IMR-90 (cell line): ENCODE data around the gene LAMA5. TPM values are rescaled to one million over a fixed set of nuclear protein-coding genes. Genes with fewer than 3 reads are reported as not detected.

ENCODE experiments used
- ATAC-seq: fragments of 200-7000 bp; cut with Tn5 transposase; 2 replicates; pipeline ENCODE4 v1.9.1; 2020; ENCODE audit warnings: low read depth, mild to moderate bottlenecking, moderate library complexity
- BruUV-seq: library from RNA; stranded (reverse); fragments of 400-500 nt; replicated peaks from 2 replicates; lab custom pipeline; 2021; lab: Mats Ljungman, UMichigan
- CTCF ChIA-PET: fragments of 300-600 bp; formaldehyde crosslinking; extraction: SDS; loops from one replicate; lab custom pipeline; 2021; ENCODE audit warnings: antibody characterized with exemption; lab: Yijun Ruan, JAX
- POLR2A ChIA-PET: fragments of 300-600 bp; sonication (Branson Sonifier 250); formaldehyde crosslinking; loops from one replicate; lab custom pipeline; 2022; ENCODE audit warnings: antibody characterized with exemption; ENCODE audit not compliant: unreplicated experiment; lab: Charles Lee
- DNase-seq: peaks from one replicate; pipeline ENCODE4 v3.0.0; 2013
- H2AFZ ChIP-seq: replicated peaks from 2 replicates; pipeline ENCODE3; 2013; ENCODE audit warnings: low read length, mild to moderate bottlenecking; ENCODE audit not compliant: poor library complexity
- H2AK5ac ChIP-seq: 2 replicates; pipeline ENCODE4 v1.6.1; 2013; ENCODE audit warnings: low read depth, low read length, inconsistent platforms
- H2AK9ac ChIP-seq: replicated peaks from 2 replicates; pipeline ENCODE3; 2013; ENCODE audit warnings: mild to moderate bottlenecking, low read depth, low read length, moderate library complexity; ENCODE audit not compliant: poor library complexity
- H2BK120ac ChIP-seq: 2 replicates; pipeline ENCODE4 v1.6.1; 2013; ENCODE audit warnings: low read depth, low read length, inconsistent platforms
- H2BK15ac ChIP-seq: 3 replicates; pipeline ENCODE4 v1.6.1; 2013; ENCODE audit warnings: low read depth, low read length, inconsistent platforms
- H2BK20ac ChIP-seq: 2 replicates; pipeline ENCODE4 v1.6.1; 2013; ENCODE audit warnings: low read depth, mild to moderate bottlenecking, inconsistent platforms, low read length, moderate library complexity
- H2BK5ac ChIP-seq: 2 replicates; pipeline ENCODE4 v1.6.1; 2013; ENCODE audit warnings: mild to moderate bottlenecking, low read depth, low read length, inconsistent platforms; ENCODE audit not compliant: poor library complexity, severe bottlenecking
- H3K14ac ChIP-seq: replicated peaks from 2 replicates; pipeline ENCODE4 v1.6.1; 2013; ENCODE audit warnings: low read depth, low read length, inconsistent platforms
- H3K18ac ChIP-seq: 2 replicates; pipeline ENCODE4 v1.6.1; 2013; ENCODE audit warnings: low read depth, low read length, control low read depth
- H3K23ac ChIP-seq: 2 replicates; pipeline ENCODE4 v1.6.1; 2013; ENCODE audit warnings: low read depth, low read length, inconsistent platforms
- H3K27ac ChIP-seq: 2 replicates; pipeline ENCODE4 v1.5.1; 2013; ENCODE audit warnings: mild to moderate bottlenecking, control low read depth, low read length; ENCODE audit not compliant: insufficient read depth
- H3K27me3 ChIP-seq: 2 replicates; pipeline ENCODE4 v1.6.1; 2013; ENCODE audit warnings: low read length; ENCODE audit not compliant: control insufficient read depth, insufficient read depth
- H3K36me3 ChIP-seq: 2 replicates; pipeline ENCODE4 v1.6.1; 2013; ENCODE audit warnings: low read length, mixed read lengths; ENCODE audit not compliant: control insufficient read depth, insufficient read depth
- H3K4ac ChIP-seq: 2 replicates; pipeline ENCODE4 v1.6.1; 2013; ENCODE audit warnings: low read depth, low read length, inconsistent platforms
- H3K4me1 ChIP-seq: 2 replicates; pipeline ENCODE4 v1.6.1; 2013; ENCODE audit warnings: low read length, mixed read lengths; ENCODE audit not compliant: control insufficient read depth, insufficient read depth
- H3K4me2 ChIP-seq: 2 replicates; pipeline ENCODE4 v1.6.1; 2013; ENCODE audit warnings: low read depth, mild to moderate bottlenecking, control low read depth, low read length, moderate library complexity
- H3K4me3 ChIP-seq: 2 replicates; pipeline ENCODE4 v1.5.1; 2013; ENCODE audit warnings: low read depth, mild to moderate bottlenecking, control low read depth, low read length, moderate library complexity; ENCODE audit not compliant: insufficient read depth
- H3K56ac ChIP-seq: 2 replicates; pipeline ENCODE4 v1.6.1; 2013; ENCODE audit warnings: low read length, inconsistent platforms; ENCODE audit not compliant: insufficient read depth; ENCODE audit errors: extremely low read depth
- H3K79me1 ChIP-seq, 2 experiments: 2 replicates each; pipeline ENCODE4 v1.6.1; 2013; ENCODE audit warnings: low read length in 2 of 2, inconsistent platforms in 1 of 2, low read depth in 1 of 2
- H3K9ac ChIP-seq: 2 replicates; pipeline ENCODE4 v1.6.1; 2013; ENCODE audit warnings: low read depth, low read length, control low read depth
- H3K9me1 ChIP-seq: 2 replicates; pipeline ENCODE4 v1.6.1; 2013; ENCODE audit warnings: low read length, inconsistent platforms; ENCODE audit not compliant: insufficient read depth
- H3K9me3 ChIP-seq: 2 replicates; pipeline ENCODE4 v1.6.1; 2013; ENCODE audit warnings: low read length; ENCODE audit not compliant: control insufficient read depth, insufficient read depth
- H4K20me1 ChIP-seq: 2 replicates; pipeline ENCODE4 v1.6.1; 2013; ENCODE audit warnings: low read length, inconsistent platforms; ENCODE audit not compliant: insufficient read depth
- H4K5ac ChIP-seq: 2 replicates; pipeline ENCODE4 v1.6.1; 2013; ENCODE audit warnings: mild to moderate bottlenecking, low read depth, low read length, control low read depth
- H4K8ac ChIP-seq, 2 experiments: 2 replicates each; pipeline ENCODE4 v1.6.1; 2013; ENCODE audit warnings: low read depth in 2 of 2, low read length in 2 of 2, control low read depth in 1 of 2, inconsistent platforms in 1 of 2
- H4K91ac ChIP-seq: 2 replicates; pipeline ENCODE4 v1.6.1; 2013; ENCODE audit warnings: low read depth, low read length, inconsistent platforms; ENCODE audit not compliant: insufficient read depth
- BHLHE40 ChIP-seq: fragments of 150-350 bp; IDR thresholded peaks from 2 replicates; pipeline ENCODE4 v1.6.1; 2016; ENCODE audit warnings: mild to moderate bottlenecking, low read depth, low read length
- CEBPB ChIP-seq: IDR thresholded peaks from 2 replicates; pipeline ENCODE4 v1.6.1; 2012; ENCODE audit warnings: low read depth, low read length, improper control_type of control experiment
- CHD1 ChIP-seq: IDR thresholded peaks from 2 replicates; pipeline ENCODE4 v1.6.1; 2012; ENCODE audit warnings: low read depth, low read length, improper control_type of control experiment
- ELK1 ChIP-seq: fragments of 150-350 bp; IDR thresholded peaks from 2 replicates; pipeline ENCODE4 v1.6.1; 2016; ENCODE audit warnings: low read depth, mild to moderate bottlenecking, low read length, moderate library complexity, borderline replicate concordance
- FOS ChIP-seq: fragments of 150-350 bp; IDR thresholded peaks from 2 replicates; pipeline ENCODE4 v1.6.1; 2016; ENCODE audit warnings: low read depth, low read length
- MAFK ChIP-seq: IDR thresholded peaks from 2 replicates; pipeline ENCODE4 v1.6.1; 2012; ENCODE audit warnings: low read depth, low read length, improper control_type of control experiment
- MAZ ChIP-seq: IDR thresholded peaks from 2 replicates; pipeline ENCODE4 v1.6.1; 2012; ENCODE audit warnings: low read depth, mild to moderate bottlenecking, low read length, improper control_type of control experiment, moderate library complexity, borderline replicate concordance
- MXI1 ChIP-seq: IDR thresholded peaks from 2 replicates; pipeline ENCODE4 v1.6.1; 2012; ENCODE audit warnings: low read depth, mild to moderate bottlenecking, low read length, moderate library complexity, borderline replicate concordance
- NFE2L2 ChIP-seq: fragments of 150-350 bp; IDR thresholded peaks from 2 replicates; pipeline ENCODE4 v1.6.1; 2016; ENCODE audit warnings: low read depth, mild to moderate bottlenecking, low read length
- POLR2A ChIP-seq: IDR thresholded peaks from 2 replicates; pipeline ENCODE4 v1.6.1; 2012; ENCODE audit warnings: mild to moderate bottlenecking, low read depth, low read length
- RAD21 ChIP-seq: IDR thresholded peaks from 2 replicates; pipeline ENCODE4 v1.6.1; 2012; ENCODE audit warnings: low read length, improper control_type of control experiment
- RCOR1 ChIP-seq: IDR thresholded peaks from 2 replicates; pipeline ENCODE4 v1.6.1; 2012; ENCODE audit warnings: mild to moderate bottlenecking, low read length, improper control_type of control experiment; ENCODE audit not compliant: insufficient replicate concordance
- RFX5 ChIP-seq: IDR thresholded peaks from 2 replicates; pipeline ENCODE4 v1.8.0; 2012; ENCODE audit warnings: low read depth, mild to moderate bottlenecking, low read length, moderate library complexity
- SMC3 ChIP-seq: fragments of 150-350 bp; IDR thresholded peaks from 2 replicates; pipeline ENCODE4 v1.6.1; 2016; ENCODE audit warnings: low read depth, mild to moderate bottlenecking, antibody characterized with exemption, low read length, moderate library complexity
- WGBS, 2 experiments: methylation state at CpG; one replicate each; pipeline versions ENCODE4 v1.1.5 to v1.1.7; 2013; ENCODE audit warnings: missing lambda C conversion rate in 2 of 2; ENCODE audit not compliant: insufficient read length in 1 of 2; ENCODE audit errors: extremely low coverage in 2 of 2; 5-methylcytosine and 5-hydroxymethylcytosine counted together
- dilution Hi-C: fragments of 300-500 bp; cut with HindIII; formaldehyde crosslinking; loops from one replicate; pipeline ENCODE4 v1.14.3; 2018; ENCODE audit warnings: low sequenced_read_pairs; ENCODE audit not compliant: unreplicated experiment
- in situ Hi-C: fragments of 300-500 bp; cut with MboI; formaldehyde crosslinking; loops from 3 replicates; pipeline ENCODE4 v1.14.3; 2019; ENCODE audit warnings: low sequenced_read_pairs, inconsistent platforms, mixed read lengths
- intact Hi-C: fragments of 100-400 bp; cut with micrococcal nuclease; formaldehyde crosslinking; loops from 2 replicates; pipeline ENCODE4 v1.10.0; 2022
- polyA plus RNA-seq, 3 experiments: library from polyadenylated mRNA; depleted of rRNA; stranded (reverse); fragments of >200 nt; gene quantifications; 2 replicates each; pipeline ENCODE4 v1.2.3, GENCODE V29; 2012; ENCODE audit warnings: low replicate concordance in 1 of 3
- total RNA-seq: library from RNA; depleted of rRNA; stranded (reverse); fragments of >200 nt; gene quantifications from 2 replicates; pipeline ENCODE4 v1.2.3, GENCODE V29; 2012
- TF ChIP-seq, protein P1 (sequence below): conservative IDR thresholded peaks from 2 replicates; pipeline ENCODE4 v1.5.1; 2012; ENCODE audit warnings: mild to moderate bottlenecking, low read depth, low read length, improper control_type of control experiment
- TF ChIP-seq, protein P2 (sequence below): fragments of 150-350 bp; IDR thresholded peaks from 2 replicates; pipeline ENCODE4 v1.6.1; 2017; ENCODE audit warnings: mild to moderate bottlenecking, antibody characterized with exemption, low read length, low read depth

The LAMA5 gene
- total and polyA plus RNA-seq, 2 of the 4 experiments (the other 2 are of a cell fraction) = 0.90 to 7.3 TPM

DNA sequence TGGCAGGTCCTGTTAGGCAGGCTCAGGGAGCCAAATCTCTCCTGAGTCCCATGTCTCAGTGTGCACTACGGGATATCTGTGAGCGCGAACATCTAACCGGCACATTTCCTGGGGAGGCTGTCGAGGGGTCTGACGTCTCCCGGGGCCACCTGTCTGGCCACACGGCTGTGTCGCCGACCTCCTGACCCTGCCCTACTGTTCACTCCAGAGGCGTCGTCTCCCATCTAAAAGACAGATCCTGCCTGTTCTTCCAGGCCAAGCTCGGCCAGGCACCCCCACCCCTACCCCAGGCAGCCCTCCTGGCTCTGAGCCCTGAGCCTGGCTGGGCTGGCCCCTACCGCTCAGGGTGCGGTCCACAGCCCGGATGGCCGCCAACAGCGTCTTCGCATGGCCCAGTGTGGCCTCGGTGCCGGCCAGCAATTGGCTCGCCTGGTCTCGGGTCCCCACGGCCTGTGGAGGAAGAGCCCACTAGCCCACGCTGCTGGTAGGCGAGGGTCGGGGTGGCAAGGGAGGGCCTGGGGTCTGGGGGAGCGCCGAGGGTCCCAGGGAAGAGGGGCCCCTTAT lies 47.7 kb downstream of the LAMA5 start:
- TF ChIP-seq CHD1 (no peak), NFE2L2 (no peak), MXI1 (no peak), RAD21 (no peak), RCOR1 (no peak), MAZ (no peak), ELK1 (no peak), CEBPB (no peak), MAFK (no peak), SMC3 (no peak), RFX5 (no peak), FOS (no peak), POLR2A (no peak), BHLHE40 (no peak)
- TF ChIP-seq, protein P1, sequence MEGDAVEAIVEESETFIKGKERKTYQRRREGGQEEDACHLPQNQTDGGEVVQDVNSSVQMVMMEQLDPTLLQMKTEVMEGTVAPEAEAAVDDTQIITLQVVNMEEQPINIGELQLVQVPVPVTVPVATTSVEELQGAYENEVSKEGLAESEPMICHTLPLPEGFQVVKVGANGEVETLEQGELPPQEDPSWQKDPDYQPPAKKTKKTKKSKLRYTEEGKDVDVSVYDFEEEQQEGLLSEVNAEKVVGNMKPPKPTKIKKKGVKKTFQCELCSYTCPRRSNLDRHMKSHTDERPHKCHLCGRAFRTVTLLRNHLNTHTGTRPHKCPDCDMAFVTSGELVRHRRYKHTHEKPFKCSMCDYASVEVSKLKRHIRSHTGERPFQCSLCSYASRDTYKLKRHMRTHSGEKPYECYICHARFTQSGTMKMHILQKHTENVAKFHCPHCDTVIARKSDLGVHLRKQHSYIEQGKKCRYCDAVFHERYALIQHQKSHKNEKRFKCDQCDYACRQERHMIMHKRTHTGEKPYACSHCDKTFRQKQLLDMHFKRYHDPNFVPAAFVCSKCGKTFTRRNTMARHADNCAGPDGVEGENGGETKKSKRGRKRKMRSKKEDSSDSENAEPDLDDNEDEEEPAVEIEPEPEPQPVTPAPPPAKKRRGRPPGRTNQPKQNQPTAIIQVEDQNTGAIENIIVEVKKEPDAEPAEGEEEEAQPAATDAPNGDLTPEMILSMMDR = no peak
- TF ChIP-seq, protein P2, sequence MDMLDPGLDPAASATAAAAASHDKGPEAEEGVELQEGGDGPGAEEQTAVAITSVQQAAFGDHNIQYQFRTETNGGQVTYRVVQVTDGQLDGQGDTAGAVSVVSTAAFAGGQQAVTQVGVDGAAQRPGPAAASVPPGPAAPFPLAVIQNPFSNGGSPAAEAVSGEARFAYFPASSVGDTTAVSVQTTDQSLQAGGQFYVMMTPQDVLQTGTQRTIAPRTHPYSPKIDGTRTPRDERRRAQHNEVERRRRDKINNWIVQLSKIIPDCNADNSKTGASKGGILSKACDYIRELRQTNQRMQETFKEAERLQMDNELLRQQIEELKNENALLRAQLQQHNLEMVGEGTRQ = no peak
- no peaks in the 10 kb centered on the region for H4K20me1 ChIP-seq
- no peak overlapping the region for H3K18ac ChIP-seq
- no peak overlapping the region for H3K4me2 ChIP-seq
- 91% methylated on average over 17 of the region's 29 CpGs; no CpG with 5 or more reads in 1 of the 2 experiments for WGBS, 2 experiments
- intact Hi-C loops (no loop called here), in situ Hi-C loops (no loop called here), dilution Hi-C loops (no loop called here)
- H4K5ac ChIP-seq = no peak overlapping the region
- H3K27ac ChIP-seq = no peak overlapping the region
- POLR2A ChIA-PET = no interaction called here
- H2BK5ac ChIP-seq = no peak overlapping the region
- H3K79me1 ChIP-seq = no peaks in the 10 kb centered on the region
- peaks cover 46% of the 10 kb centered on the region; the same call in 1 of the 2 replicates for H3K36me3 ChIP-seq
- H3K4me1 ChIP-seq = no peaks in the 10 kb centered on the region
- H3K9me3 ChIP-seq = no peaks in the 10 kb centered on the region
- no peak overlapping the region for H2BK20ac ChIP-seq
- no peak for DNase-seq
- H3K56ac ChIP-seq = no peak overlapping the region
- no peak overlapping the region for H2AFZ ChIP-seq
- no peak overlapping the region for H4K91ac ChIP-seq
- H3K23ac ChIP-seq = no peak overlapping the region
- no peak overlapping the region for H2AK9ac ChIP-seq
- H3K4me3 ChIP-seq = no peak overlapping the region
- no peak overlapping the region for H3K14ac ChIP-seq
- no peak overlapping the region for H4K8ac ChIP-seq
- BruUV-seq = no TSS peak
- no peak overlapping the region for H3K9ac ChIP-seq
- CTCF ChIA-PET = no interaction called here
- no peaks in the 10 kb centered on the region for H3K27me3 ChIP-seq
- ATAC-seq = no peak
- no peak overlapping the region for H3K4ac ChIP-seq
- no peaks in the 10 kb centered on the region for H3K9me1 ChIP-seq
- H2BK120ac ChIP-seq = no peak overlapping the region
- H2BK15ac ChIP-seq = no peak overlapping the region
- H2AK5ac ChIP-seq = no peak overlapping the region
